ENCODE measurements around the gene ST3GAL3. TPM values are rescaled to one million over a fixed set of nuclear protein-coding genes. Genes with fewer than 3 reads are reported as not detected.

ST3GAL3 gene
- total and polyA plus RNA-seq, 2 donors (not counting 3 experiments of a cell fraction or from before 2014, with no cell fraction given), result 14.3 to 35.8 TPM

- Histone ChIP-seq H3K36me3 (ENCODE audit: control insufficient read depth in 2 of 2, extremely low read depth in 1 of 2, insufficient read depth in 2 of 2, low read length in 2 of 2) (no peaks in the 10 kb centered on the region), H3K27ac (ENCODE audit: insufficient read depth, low read depth, low read length) (no peak overlapping the region), H4K20me1 (replicated peaks; ENCODE audit: control insufficient read depth, extremely low read depth, insufficient read depth, low read length) (no peaks in the 10 kb centered on the region), H3K9me3 (replicated peaks; ENCODE audit: control insufficient read depth, insufficient read depth, low read length) (no peaks in the 10 kb centered on the region), H3K9me1 (replicated peaks; ENCODE audit: control insufficient read depth, extremely low read depth, insufficient read depth, low read length) (no peaks in the 10 kb centered on the region), H3K79me2 (ENCODE audit: control insufficient read depth, insufficient read depth, low read length) (no peaks in the 10 kb centered on the region), H3K4me1 (ENCODE audit: control insufficient read depth, extremely low read depth, insufficient read depth, low read length) (no peaks in the 10 kb centered on the region), H3K4me3 (replicated peaks in 1 of 3; ENCODE audit: insufficient read depth in 1 of 3, low read depth in 1 of 3, low read length in 3 of 3) (no peak overlapping the region), H3K9ac (replicated peaks; ENCODE audit: extremely low read depth, insufficient read depth, low read length) (no peak overlapping the region), H2AFZ (ENCODE audit: low read depth, low read length) (no peak overlapping the region), H3K4me2 (ENCODE audit: insufficient read depth, low read length) (no peak overlapping the region), H3K27me3 (ENCODE audit: control insufficient read depth in 2 of 2, insufficient read depth in 2 of 2, low read length in 2 of 2) (no peaks in the 10 kb centered on the region)
- dilution Hi-C loops (cut with MboI; ENCODE audit: extremely low pct_ligation_motif_present, low sequenced_read_pairs), result no loop called here
- DNase-seq (ENCODE audit: low read depth, low spot score) (no peak), FAIRE-seq (no peak)
- intact Hi-C loops (cut with micrococcal nuclease), result no loop called here
- ChIA-PET CTCF (interaction anchor here (1.9 kb wide), 1 partner anchor 55 kb away, joined by 4 read pairs; no protein-coding TSS in a partner anchor), POLR2A (no interaction called here)
- BruUV-seq (replicated peaks), result no TSS peak
- TF ChIP-seq POLR2AphosphoS5 (IDR thresholded peaks at IDR 0.05; ENCODE audit: insufficient read depth, low read depth, low read length) (no peak), MAX (IDR thresholded peaks at IDR 0.05; ENCODE audit: insufficient read depth, insufficient read length) (no peak), FOS (IDR thresholded peaks at IDR 0.05; ENCODE audit: borderline replicate concordance, insufficient read depth, low read length) (no peak)
Measured at GRCh38 chr1:43879414-43879813, 172.1 kb downstream of the ST3GAL3 start.

GRCh38 chr1:43879996-43880395 is 172.7 kb downstream of the ST3GAL3 start:
- no peak for TF ChIP-seq MAX (IDR thresholded peaks at IDR 0.05; ENCODE audit: insufficient read depth, insufficient read length)
- intact Hi-C loops (cut with micrococcal nuclease) (no loop called here), dilution Hi-C loops (cut with MboI; ENCODE audit: extremely low pct_ligation_motif_present, low sequenced_read_pairs) (no loop called here)
- H3K4me1 ChIP-seq (ENCODE audit: control insufficient read depth, extremely low read depth, insufficient read depth, low read length), result no peaks in the 10 kb centered on the region
- H3K79me2 ChIP-seq (ENCODE audit: control insufficient read depth, insufficient read depth, low read length), result no peaks in the 10 kb centered on the region
- H3K27ac ChIP-seq (ENCODE audit: insufficient read depth, low read depth, low read length), result no peak overlapping the region
- BruUV-seq (replicated peaks), result no TSS peak
- no peaks in the 10 kb centered on the region for H4K20me1 ChIP-seq (replicated peaks; ENCODE audit: control insufficient read depth, extremely low read depth, insufficient read depth, low read length)
- no peak overlapping the region for H3K4me3 ChIP-seq (replicated peaks in 1 of 3; ENCODE audit: insufficient read depth in 1 of 3, low read depth in 1 of 3, low read length in 3 of 3)
- H3K27me3 ChIP-seq (ENCODE audit: control insufficient read depth in 2 of 2, insufficient read depth in 2 of 2, low read length in 2 of 2), result no peaks in the 10 kb centered on the region
- no peaks in the 10 kb centered on the region for H3K9me1 ChIP-seq (replicated peaks; ENCODE audit: control insufficient read depth, extremely low read depth, insufficient read depth, low read length)
- POLR2A ChIA-PET, result no interaction called here
- CTCF ChIA-PET, result no interaction called here
- no peak overlapping the region for H3K9ac ChIP-seq (replicated peaks; ENCODE audit: extremely low read depth, insufficient read depth, low read length)
- no peaks in the 10 kb centered on the region for H3K36me3 ChIP-seq (ENCODE audit: control insufficient read depth in 2 of 2, extremely low read depth in 1 of 2, insufficient read depth in 2 of 2, low read length in 2 of 2)
- no peak for FAIRE-seq
- H3K9me3 ChIP-seq (replicated peaks; ENCODE audit: control insufficient read depth, insufficient read depth, low read length), result no peaks in the 10 kb centered on the region
- no peak overlapping the region for H3K4me2 ChIP-seq (ENCODE audit: insufficient read depth, low read length)
- no peak overlapping the region for H2AFZ ChIP-seq (ENCODE audit: low read depth, low read length)
- no peak for DNase-seq (ENCODE audit: low read depth, low spot score)
